Liver (tissue), 2 donors: ENCODE measurements around the gene SOX4.

Experiments
- EGR1 ChIP-seq, 2 donors: IDR thresholded peaks; 2 replicates each; pipeline ENCODE4 v1.6.1; 2016 to 2018; ENCODE audit warnings: antibody characterized with exemption in 2 of 2, low read depth in 2 of 2
- FOXA1 ChIP-seq: IDR thresholded peaks from 2 replicates; pipeline ENCODE4 v1.6.1; 2016; ENCODE audit warnings: antibody characterized with exemption
- JUND ChIP-seq, 2 donors: IDR thresholded peaks; 2 replicates each; pipeline ENCODE4 v1.6.1; 2016; ENCODE audit warnings: antibody characterized with exemption in 2 of 2
- TF ChIP-seq, protein P1 (sequence below): IDR thresholded peaks from 2 replicates; pipeline ENCODE4 v1.6.1; 2016; ENCODE audit warnings: antibody characterized with exemption, mild to moderate bottlenecking
- donor health status: healthy.

GRCh38 chr6:21592953-21593352 is 598 bp upstream of the SOX4 start:
- TF ChIP-seq EGR1 (IDR thresholded peaks at IDR 0.05; ENCODE audit: low read depth in 2 of 2) (no peak), JUND (IDR thresholded peaks at IDR 0.05) (no peak), FOXA1 (no peak)
- TF ChIP-seq, protein P1, sequence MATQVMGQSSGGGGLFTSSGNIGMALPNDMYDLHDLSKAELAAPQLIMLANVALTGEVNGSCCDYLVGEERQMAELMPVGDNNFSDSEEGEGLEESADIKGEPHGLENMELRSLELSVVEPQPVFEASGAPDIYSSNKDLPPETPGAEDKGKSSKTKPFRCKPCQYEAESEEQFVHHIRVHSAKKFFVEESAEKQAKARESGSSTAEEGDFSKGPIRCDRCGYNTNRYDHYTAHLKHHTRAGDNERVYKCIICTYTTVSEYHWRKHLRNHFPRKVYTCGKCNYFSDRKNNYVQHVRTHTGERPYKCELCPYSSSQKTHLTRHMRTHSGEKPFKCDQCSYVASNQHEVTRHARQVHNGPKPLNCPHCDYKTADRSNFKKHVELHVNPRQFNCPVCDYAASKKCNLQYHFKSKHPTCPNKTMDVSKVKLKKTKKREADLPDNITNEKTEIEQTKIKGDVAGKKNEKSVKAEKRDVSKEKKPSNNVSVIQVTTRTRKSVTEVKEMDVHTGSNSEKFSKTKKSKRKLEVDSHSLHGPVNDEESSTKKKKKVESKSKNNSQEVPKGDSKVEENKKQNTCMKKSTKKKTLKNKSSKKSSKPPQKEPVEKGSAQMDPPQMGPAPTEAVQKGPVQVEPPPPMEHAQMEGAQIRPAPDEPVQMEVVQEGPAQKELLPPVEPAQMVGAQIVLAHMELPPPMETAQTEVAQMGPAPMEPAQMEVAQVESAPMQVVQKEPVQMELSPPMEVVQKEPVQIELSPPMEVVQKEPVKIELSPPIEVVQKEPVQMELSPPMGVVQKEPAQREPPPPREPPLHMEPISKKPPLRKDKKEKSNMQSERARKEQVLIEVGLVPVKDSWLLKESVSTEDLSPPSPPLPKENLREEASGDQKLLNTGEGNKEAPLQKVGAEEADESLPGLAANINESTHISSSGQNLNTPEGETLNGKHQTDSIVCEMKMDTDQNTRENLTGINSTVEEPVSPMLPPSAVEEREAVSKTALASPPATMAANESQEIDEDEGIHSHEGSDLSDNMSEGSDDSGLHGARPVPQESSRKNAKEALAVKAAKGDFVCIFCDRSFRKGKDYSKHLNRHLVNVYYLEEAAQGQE, result no peak
